ENCODE measurements around the gene SPEN.
"Not testable (repeated sequence)": the region's sequence is repeated elsewhere in the genome, so short reads cannot be mapped to it uniquely, and the experiment has no call there.

SPEN gene

DNA sequence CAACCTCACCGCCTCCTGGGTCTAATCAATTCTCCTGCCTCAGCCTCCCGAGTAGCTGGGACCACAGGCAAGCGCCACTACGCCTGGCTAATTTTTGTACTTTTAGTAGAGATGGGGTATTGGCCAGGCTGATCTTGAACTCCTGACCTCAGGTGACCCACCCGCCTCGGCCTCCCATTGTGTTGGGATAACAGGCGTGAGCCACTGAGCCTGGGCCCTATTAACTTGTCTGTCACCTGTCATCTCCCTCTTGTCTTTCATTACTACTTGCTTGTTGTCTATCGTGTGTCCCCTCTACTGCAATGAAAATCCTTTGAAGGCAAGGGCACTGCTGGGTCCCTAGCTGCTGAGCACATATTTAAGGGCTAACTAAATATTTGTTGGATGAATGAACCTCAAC is 43.4 kb upstream of the SPEN start:
- no peak overlapping the region for H3K4me3 ChIP-seq (ENCODE audit: low read depth, low read length)
- DNase-seq (ENCODE audit: low read depth, low spot score): no peak
- TF ChIP-seq, protein P1, sequence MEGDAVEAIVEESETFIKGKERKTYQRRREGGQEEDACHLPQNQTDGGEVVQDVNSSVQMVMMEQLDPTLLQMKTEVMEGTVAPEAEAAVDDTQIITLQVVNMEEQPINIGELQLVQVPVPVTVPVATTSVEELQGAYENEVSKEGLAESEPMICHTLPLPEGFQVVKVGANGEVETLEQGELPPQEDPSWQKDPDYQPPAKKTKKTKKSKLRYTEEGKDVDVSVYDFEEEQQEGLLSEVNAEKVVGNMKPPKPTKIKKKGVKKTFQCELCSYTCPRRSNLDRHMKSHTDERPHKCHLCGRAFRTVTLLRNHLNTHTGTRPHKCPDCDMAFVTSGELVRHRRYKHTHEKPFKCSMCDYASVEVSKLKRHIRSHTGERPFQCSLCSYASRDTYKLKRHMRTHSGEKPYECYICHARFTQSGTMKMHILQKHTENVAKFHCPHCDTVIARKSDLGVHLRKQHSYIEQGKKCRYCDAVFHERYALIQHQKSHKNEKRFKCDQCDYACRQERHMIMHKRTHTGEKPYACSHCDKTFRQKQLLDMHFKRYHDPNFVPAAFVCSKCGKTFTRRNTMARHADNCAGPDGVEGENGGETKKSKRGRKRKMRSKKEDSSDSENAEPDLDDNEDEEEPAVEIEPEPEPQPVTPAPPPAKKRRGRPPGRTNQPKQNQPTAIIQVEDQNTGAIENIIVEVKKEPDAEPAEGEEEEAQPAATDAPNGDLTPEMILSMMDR (IDR thresholded peaks at IDR 0.05; ENCODE audit: low read depth, low read length): no peak
- in situ Hi-C loops (cut with HindIII; ENCODE audit: low sequenced_read_pairs): no loop called here

DNA sequence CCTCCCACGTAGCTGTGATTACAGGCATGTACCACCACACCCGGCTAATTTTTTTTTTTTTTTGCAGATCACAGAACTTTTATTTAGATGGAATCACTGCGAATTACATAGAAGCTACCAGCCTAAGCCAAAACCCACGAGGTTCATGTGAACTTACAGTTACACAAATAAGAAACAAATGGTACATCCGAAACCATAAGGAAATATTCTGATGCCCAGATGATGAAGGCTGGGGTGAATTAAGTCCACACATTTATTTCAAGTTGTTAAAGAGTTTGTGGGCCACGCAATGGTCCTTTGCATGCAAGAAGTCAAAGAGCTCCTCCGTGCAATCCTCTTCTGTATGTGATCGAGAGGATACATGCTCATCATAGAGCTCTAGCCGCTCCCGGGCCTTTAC is 40.4 kb upstream of the SPEN start:
- in situ Hi-C loops (cut with HindIII; ENCODE audit: low sequenced_read_pairs): no loop called here
- no peak for DNase-seq (ENCODE audit: low read depth, low spot score)
- TF ChIP-seq, protein P1 (IDR thresholded peaks at IDR 0.05; ENCODE audit: low read depth, low read length): no peak
- H3K4me3 ChIP-seq (ENCODE audit: low read depth, low read length): no peak overlapping the region

DNA sequence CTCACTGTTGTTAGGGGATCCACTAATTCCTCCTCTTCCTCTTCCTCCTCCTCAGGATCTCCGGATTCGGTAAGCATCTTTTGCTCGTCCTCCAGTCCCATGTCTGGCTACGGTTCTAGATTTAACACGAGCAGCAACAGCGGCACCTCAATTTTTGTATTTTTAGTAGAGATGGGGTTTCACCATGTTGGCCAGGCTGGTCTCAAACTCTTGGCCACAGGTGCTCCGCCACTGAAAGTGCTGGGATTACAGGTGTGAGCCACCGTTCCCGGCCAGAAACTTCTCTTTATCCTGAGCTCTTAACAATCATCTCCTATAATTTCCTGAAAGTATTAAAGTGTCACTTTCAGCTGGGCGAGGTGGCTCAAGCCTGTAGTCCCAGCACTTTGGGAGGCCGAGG is 40.0 kb upstream of the SPEN start, which contains the start of gene UQCRHL:
TSS of gene UQCRHL (minus strand) at position 101 of the 400 bp plus-strand sequence. CDS start at position 101, 0 bp downstream.
- DNase-seq (ENCODE audit: low read depth, low spot score); in situ Hi-C loops (cut with HindIII; ENCODE audit: low sequenced_read_pairs); H3K4me3 ChIP-seq (ENCODE audit: low read depth, low read length): not testable (repeated sequence)

DNA sequence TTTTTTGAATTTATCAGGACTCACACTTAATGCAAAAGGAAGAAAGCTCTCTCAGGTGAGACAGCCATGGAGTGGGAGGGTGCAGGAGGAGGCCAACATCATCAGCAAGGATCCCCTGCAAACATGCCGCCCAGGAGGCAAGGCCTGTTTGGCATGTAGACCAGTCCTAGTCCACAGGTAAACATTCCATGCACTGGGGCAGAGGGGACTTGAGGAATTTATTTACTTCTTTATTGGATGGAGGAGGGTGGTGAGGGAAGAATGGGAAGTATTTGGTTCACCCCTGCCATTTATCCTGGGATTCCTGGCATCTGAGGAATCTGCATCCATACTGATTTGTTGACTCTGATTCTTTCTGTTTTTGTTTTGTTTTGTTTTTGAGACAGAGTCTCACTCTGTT is 38.6 kb upstream of the SPEN start:
- TF ChIP-seq, protein P1 (IDR thresholded peaks at IDR 0.05; ENCODE audit: low read depth, low read length): no peak
- H3K4me3 ChIP-seq (ENCODE audit: low read depth, low read length): no peak overlapping the region
- no peak for DNase-seq (ENCODE audit: low read depth, low spot score)
- in situ Hi-C loops (cut with HindIII; ENCODE audit: low sequenced_read_pairs): no loop called here

DNA sequence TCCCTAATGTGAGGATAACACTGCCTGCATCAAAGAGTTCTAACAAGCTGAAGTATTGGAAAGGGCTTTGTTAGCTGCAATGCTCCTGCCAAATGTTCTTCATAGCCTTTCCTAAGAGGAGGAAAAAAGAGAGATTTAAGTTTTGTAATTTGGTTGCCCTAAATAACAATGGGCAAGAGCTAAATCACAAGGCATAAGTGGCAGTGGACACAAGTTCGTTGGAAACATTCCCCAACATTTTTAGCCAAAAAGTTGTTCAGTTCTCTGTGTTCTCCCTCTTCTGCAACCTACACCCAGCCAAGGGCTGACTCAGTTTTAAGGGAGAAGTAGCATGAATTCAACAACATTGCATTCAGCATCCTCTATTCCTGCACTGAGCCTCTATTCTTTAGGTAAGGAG is 37.4 kb upstream of the SPEN start:
- DNase-seq (ENCODE audit: low read depth, low spot score): no peak
- H3K4me3 ChIP-seq (ENCODE audit: low read depth, low read length): no peak overlapping the region
- in situ Hi-C loops (cut with HindIII; ENCODE audit: low sequenced_read_pairs): no loop called here
- TF ChIP-seq, protein P1 (IDR thresholded peaks at IDR 0.05; ENCODE audit: low read depth, low read length): no peak

DNA sequence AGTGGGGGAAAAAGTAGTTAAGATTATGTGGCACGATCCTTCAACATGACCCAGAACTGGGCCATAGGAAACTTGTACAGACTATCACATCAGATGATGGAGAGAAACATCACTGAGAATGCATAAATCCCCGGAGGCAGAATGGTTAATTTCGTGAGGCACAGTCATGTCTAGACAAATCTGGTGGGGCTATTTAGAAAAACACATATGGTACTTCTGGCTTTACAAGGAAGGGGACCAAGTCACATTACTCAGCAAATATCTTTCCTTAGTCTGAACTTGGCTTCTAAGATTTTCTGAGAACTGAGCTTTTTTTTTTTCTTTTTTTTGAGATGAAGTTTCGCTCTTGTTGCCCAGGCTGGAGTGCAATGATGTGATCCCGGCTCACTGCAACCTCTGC is 30.8 kb upstream of the SPEN start:
- DNase-seq (ENCODE audit: low read depth, low spot score): no peak
- TF ChIP-seq, protein P1 (IDR thresholded peaks at IDR 0.05; ENCODE audit: low read depth, low read length): no peak
- H3K4me3 ChIP-seq (ENCODE audit: low read depth, low read length): no peak overlapping the region
- in situ Hi-C loops (cut with HindIII; ENCODE audit: low sequenced_read_pairs): no loop called here

DNA sequence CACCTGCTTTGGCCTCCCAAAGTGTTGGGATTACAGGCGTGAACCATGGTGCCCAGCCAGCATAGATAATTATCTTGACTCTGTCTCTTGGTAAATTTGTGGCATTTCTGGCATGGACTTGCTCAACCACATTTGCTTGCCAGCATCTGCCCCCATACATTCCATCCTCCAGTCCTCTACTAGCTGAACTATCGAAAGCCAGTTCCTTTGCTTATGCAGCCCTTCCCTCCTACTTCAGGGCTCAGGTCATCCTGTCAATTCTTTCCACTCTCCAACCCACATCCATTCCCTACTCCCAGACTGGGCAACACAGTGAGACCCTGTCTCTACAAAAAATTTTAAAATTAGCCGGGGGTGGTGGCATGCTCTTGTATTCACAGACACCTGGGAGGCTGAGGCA is 27.0 kb upstream of the SPEN start:
- DNase-seq (ENCODE audit: low read depth, low spot score): no peak
- in situ Hi-C loops (cut with HindIII; ENCODE audit: low sequenced_read_pairs): no loop called here
- TF ChIP-seq, protein P1 (IDR thresholded peaks at IDR 0.05; ENCODE audit: low read depth, low read length): no peak
- H3K4me3 ChIP-seq (ENCODE audit: low read depth, low read length): no peak overlapping the region

Measured in astrocyte of the spinal cord (primary cell).